HK-2 (cell line): Measurements from ENCODE around the gene CPEB3.
"Not testable (repeated sequence)": the region's sequence is repeated elsewhere in the genome, so short reads cannot be mapped to it uniquely, and the experiment has no call there.

Experiments used
- DNase-seq: peaks from one replicate; pipeline ENCODE4 v3.0.0-alpha.2; 2018; ENCODE audit not compliant: unreplicated experiment

CPEB3 gene

DNA sequence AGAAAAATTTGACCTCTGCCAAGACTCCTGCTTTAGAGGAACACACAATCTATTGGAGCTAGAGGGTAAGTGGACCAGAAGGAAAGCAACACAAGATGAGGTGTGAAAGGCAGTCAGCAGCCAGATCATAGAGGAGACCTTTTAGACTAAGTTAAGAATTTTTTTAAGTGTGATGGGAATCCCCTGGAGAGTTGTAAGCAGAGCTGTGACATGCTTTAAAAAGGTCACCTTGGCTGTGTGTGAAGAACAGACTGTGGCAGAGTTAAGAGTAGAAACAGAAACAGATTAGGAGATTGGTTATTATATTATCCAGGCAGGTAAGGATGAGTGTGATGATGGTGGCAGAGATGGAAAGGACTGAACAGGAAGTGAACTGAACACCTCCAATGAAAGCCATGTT, 23.5 kb downstream of the CPEB3 start:
- DNase-seq = no peak

DNA sequence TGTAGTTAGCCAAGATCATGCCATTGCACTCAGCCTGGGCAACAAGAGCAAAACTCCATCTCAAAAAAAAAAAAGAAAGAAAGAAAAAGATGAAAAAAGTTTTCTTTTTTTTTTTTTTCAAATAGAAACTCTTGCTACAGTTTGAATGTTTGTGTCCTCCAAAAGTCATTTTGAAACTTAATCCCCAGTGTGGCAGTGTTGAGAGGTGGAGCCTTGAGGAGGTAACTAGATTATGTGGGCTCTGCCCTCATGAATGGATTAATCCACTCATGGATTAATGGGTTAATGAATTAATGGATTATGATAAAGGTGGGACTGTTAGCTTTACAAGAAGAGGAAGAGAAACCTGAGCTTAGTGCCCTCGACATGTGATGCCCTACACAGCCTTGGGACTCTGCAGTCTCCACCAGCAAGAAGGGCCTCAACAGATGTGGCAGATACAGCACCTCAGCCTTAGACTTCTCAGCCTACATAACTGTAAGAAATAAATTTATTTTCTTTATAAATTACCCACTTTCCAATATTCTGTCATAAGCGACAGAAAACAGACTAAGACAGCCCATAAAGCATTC, 25.1 kb downstream of the CPEB3 start:
- DNase-seq = no peak

DNA sequence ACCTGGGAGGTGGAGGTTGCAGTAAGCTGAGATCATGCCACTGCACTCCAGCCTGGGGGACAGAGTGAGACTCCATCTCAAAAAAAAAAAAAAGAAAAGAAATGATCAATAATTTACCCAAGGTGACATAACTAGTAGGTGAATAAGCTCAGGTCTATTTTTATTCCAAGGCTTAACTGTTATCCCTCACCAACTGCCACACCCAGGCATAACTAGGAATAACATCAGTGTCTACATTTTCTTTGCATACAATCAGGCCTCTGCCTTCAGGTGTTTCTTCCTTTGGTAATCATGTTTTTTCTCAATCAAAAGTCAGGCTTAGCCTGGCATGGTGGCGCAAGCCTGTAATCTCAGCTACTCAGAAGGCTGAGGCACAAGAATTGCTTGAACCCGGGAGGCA, 26.6 kb downstream of the CPEB3 start:
- no peak for DNase-seq

DNA sequence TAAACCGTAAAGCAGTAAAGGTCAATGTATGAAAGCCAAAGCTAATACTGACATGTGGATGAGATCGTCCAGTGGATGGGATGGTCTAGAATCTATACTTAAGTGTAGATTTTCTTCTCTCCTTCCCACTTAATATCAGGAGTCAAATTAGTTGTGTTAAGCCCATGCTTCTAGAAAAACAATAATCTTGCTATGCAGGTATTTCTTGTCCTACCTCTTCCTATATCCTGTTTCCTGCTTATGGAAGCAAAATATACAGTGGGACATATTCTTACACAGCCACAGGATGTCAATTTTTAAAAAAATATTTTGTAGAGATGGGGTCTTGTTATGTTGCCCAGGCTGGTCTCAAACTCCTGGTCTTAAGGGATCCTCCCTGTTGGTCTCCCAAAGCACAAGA, 27.5 kb downstream of the CPEB3 start:
- DNase-seq = no peak

DNA sequence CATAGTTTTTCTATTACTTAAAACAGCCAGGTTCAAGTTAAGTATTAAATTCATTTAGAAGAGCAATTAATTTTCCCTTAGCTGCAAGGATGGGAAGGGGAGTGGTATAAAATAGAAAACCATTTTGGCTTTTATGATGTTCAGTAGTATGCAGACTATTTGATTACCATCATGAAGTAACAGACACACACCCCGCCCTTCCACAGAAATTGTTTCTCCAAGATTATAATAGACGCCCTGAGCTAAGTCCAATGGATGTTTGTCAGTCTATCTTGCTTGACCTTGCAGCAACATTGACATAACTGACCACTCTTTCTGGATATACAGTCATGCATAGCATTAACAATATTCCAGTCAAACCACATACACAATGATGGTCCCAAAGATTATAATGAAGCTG, 42.3 kb downstream of the CPEB3 start:
- DNase-seq = no peak

DNA sequence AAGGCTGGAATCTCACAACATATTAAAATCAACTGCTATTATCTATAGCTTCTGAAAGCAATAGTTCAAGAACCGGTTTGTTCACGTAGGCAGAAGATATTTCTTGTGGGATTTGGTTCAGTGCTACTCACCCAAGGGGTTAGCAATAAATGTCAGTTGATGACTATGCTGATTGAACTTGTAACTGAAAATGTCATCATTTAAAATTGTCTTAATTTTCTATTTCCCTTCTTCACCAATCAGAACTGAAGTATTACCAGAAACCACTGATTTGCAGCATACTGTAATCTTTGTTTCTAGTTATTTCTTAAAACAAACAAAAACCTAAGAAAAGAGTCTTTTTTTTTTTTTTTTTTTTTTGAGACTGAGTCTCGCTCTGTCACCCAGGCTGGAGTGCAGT, 46.1 kb downstream of the CPEB3 start:
- DNase-seq = no peak

DNA sequence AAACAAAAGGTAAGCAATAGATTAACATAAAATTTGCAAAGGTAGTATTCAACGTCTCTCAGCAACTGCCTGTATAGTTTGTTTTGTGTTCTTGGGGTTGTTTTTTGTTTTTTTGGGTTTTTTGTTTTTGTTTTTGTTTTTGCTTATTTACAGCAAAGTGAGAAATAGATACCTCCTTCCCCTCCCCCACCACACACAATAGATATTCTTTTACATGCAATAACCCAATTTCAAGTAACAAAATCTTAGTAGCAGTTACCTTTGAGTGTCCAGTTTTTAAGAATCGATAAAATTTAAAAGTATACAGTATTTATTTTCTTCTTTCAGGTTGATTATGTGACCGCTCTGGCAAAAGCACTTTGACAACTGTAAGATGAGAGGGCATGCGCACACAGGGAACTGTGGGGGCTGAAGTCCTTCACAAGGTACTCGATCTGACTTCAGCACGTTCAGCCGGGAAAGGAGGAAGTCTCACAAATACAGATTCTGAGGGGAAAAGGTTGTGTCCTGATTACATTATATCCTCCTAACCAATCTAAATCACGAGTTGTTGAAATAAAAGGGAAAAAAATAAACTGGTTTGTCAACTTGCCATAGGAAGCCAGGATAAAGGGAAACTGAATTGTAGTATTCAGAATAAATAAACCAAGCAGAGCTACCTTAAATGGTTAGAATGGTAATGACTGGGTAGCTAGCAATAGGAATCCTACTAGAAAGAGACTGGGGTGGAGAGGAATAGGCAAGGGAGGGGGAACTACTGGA, 47.8 kb downstream of the CPEB3 start:
- DNase-seq = no peak

DNA sequence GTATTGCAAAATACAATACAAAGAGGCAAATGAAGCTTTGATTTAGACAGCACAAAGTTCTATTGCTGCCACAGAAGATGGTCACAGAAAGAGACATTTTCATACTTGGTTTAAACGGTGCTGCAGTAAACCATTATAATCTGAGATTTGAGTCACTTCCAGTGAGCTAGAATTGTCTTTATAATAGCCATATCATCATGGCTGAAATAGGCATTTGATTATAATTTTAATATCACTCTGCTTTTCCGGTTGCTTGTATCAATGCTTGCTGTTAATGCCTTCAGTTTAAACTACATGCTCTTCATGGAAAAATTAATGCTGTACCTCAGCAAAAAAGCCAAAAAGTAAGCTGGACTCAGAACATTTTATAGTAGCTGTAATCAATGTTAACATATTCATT, 48.5 kb downstream of the CPEB3 start:
- DNase-seq = no peak

DNA sequence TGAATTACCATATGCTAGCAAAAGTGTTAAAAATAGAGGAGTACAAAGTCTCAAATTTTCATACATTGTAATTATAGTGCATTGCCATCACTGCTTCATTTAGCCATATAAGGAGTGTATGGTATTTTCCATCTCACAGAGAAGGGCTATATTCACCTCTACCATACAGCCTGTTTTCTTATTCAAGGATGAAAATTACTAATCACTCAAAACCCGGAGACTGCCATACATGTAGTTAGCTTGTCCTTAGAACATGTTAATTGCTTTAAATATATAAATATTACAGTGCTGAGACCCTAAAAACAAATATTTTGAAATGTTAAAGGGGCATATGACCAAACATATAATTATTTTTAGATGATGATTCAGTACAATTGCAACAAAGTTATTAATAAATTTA, 49.4 kb downstream of the CPEB3 start:
- DNase-seq = no peak

DNA sequence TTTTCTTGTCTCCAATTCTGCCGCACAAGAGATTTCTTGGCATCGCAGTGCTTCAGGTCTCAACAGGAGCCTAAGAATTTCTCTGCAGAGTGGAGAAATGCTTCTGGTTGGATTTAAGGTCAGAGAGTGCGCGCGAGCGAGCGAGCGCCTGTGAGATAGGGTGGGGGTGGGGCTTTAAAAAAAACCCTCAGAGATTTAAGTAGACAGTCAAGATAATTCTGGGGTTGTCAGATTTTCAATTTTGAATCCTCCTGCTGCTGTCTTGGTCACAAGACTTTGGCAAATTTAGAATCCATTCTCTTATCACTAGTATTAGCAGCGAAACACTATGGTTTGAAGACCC, 49.7 kb downstream of the CPEB3 start:
- no peak for DNase-seq

DNA sequence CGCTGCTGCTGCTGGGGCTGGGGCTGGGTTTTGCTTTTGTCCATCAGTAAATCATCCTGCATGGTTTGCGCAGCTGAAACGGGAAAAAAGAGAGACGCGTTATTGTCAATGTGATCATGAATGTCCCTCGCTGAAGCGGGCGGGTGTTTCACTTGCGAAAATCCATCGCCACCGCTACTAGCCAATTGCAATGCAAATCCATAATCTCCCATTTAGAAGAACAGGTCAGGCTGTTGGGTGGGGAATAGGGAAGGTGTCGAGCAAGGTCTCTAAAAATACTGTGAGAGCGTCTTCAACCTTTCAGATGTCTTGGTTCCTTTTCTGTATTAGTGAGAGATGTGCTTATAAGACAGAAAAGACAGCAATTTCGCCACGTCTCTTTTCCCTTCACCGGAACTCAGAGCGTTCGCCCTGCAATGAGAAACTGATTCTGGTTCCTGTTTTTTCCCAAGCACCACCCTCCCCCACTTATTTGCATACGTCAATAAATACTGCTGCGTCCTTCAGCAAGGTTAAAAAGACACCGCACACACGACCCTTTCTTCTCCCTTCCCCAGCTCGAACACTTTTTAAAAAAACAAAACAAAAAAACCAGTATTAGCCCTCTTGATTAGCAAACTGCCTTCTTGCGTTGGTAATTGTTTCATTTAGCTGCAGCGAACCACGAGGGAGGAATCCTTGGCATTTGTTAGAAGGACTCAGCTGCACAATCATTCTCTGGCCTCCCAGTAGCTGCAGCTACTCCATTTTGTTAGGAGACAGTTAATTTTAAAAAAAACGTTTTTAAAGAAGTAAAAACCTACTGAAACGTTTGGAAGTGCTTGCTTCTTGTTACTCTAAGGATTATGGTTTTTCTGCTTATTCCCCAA, 50.4 kb downstream of the CPEB3 start:
- DNase-seq = peak; percentile 16

DNA sequence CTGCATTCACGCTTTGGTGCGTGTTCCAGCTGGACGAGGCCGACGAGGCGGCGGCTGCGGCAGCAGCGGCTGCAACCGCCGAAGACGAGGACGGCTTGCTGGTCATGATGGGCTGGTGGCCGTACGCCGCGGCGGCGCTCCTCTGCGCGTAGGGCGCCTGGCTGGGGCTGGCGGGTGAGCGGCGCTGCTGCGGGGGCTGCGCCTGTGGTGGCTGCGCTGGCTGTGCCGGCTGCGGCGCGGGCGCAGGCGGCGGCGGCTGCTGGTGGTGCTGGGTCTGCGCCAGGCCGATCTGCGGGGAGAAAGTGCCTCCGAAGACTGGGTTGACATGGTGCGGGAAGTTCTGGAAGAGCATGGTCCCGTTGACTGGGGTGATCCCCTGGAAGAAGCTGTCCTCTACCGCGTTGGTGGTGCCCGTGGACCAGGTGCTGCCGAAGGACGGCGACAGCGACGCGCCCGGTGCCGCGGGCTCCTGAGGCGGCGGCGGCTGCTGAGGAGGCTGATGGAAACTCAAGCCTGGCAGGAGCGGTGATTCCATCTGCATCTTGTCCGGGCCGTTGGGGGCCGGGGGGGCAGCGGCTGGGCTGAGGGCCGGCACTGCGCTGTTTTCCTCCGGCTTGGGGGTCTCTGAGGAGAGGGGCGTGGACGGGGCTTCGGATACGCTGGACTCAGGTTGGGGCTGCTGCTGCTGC, 51.1 kb downstream of the CPEB3 start:
- peak; percentile 4 for DNase-seq

DNA sequence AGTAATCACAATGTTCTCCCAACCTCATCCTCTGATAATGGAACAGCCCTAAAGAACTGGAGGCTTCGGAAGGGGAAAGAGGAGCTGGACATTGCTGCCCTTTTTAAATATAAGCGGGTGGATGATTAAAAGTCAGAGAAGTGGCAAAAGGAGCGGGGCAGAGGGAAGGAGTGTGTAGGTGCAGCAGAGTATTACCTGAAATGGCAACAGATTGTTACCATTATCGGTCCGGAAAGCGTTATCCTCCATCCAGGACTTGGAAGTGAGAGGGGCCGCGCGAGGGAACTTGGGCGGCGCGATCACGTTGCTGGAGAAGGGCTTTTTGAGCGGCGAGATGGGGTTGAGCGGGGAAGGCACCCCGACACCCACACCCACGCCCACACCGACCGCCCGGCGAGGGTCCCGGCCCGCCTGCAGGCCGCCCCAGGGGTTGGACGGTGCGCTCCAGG, 51.7 kb downstream of the CPEB3 start:
- DNase-seq = no peak

DNA sequence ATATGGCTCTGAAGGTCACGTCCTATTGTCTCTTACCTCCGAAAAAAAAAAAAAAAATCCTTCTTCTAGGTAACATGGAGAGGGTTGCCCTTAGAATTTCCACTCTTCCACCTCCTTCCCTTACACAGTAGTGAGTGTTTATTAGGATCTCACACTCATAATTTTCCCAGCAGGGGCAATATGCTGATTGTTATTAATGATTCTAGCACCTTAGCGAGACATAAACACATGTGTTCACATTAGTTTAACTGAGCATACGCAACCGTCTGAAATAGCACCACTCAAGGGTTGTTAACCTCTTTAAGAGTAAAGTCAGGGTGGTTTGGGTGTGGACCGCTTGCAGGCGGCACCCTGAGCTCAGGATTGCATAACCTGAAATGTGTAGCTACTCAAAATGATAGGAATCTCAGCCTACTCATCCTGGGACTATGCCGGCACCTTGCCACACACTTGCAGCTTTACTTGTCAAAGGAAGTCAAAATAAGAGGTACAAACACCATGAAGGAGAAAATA, 52.2 kb downstream of the CPEB3 start:
- DNase-seq = no peak

DNA sequence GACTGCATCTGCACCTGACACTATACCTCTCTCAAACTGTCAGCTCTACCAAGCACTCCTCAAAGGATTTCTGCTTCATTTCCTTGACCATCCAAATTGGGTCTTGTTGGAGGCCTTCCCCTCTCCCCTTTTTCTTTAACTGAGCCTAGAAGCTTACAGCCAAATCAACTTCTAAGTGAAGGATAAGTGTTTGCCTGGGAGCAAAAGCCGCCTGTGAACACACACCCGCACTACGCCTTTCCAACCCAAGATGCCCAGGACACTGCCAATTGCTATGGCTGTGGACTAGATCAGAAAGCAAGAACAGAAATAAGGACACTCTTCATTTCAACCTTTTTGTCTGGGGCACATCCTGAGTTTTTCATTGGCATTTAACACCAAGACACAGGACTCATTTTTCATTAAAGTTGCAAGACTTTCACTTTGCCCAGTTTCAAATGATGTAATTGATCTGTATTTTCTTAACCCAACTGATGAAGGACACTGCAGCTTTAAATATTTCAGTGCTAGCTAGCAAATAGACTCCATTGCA, 52.8 kb downstream of the CPEB3 start:
- no peak for DNase-seq

DNA sequence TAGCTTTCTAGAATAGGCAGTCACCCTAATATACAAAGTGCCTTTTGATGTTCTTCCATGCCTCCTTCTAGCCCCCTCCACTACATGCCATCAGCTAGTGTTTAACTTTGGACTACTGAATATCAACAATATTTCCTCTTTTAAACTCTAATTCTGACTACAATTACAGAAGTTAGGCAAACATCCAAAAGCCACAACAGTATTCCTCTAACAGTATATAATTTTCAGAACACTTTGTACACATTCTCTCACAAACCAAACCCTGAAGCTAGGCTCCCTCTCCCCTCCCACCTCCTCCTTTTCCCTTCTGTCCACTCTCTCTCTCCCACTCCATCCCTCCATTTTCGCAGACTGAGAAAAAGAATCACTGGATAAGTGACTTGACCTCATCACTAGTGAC, 59.7 kb downstream of the CPEB3 start:
- no peak for DNase-seq

DNA sequence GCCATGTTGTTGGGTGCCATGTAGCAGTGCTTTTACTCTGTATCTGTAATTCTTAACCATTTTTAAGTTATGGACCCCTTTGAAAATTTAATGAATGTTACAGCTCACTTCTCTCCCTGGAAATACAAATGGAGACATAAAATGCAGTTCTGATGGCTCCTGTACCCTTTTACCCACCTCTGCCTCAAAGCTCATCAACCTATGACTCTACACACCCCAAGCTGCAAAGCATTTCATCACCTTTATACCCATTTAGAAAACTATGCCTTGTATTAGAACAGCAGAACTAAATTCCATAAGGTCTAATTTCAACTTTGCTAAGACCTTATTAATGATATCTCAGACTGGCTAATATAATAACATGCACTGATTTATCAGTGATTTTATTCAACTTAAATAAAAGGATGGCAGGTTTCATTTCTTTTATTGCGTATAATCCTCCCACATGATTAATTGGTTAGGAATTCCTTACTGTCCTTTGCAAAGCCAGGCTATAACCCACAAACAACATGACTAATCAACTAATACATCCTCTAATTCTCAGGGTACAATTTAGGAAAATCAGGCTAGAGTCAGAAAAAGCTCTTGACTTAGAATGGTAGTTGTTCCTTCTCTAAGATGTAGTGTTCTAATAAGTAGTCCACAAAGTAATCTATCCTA, 68.1 kb downstream of the CPEB3 start:
- DNase-seq = no peak

DNA sequence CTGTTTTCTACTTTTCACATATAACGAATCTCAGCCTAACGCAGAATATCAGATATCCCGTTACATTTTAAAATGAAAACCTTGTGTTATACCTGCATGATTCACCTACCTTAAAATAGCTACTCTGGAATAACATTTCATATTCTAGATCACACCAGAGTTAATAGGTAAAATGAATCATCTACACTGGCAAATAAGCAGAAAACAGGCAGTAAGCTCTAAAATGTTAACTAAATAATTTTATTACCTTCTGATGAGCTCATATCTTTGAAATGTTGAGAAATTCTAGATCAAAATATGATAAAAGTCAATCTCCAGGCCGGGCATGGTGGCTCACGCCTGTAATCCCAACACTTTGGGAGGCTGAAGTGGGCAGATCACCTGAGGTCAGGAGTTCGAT, 71.3 kb downstream of the CPEB3 start:
- no peak for DNase-seq

DNA sequence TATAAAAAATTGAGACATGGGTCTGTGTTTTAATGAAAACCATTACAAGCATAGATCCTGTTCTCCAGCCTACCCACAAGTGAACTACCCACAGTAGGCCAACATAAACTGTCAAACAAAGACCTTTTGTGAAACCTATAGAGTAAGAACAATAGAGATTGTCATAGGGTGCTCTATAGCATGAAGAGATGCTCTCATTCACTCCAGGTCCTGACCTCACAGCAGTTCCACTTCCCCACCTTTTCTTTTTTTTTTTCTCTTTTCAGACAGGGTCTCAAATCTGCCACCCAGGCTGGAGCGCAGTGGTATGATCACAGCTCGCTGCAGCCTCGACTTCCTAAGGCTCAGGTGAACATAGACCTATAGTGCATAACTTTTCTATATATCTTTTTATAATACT, 72.3 kb downstream of the CPEB3 start:
- DNase-seq = no peak

DNA sequence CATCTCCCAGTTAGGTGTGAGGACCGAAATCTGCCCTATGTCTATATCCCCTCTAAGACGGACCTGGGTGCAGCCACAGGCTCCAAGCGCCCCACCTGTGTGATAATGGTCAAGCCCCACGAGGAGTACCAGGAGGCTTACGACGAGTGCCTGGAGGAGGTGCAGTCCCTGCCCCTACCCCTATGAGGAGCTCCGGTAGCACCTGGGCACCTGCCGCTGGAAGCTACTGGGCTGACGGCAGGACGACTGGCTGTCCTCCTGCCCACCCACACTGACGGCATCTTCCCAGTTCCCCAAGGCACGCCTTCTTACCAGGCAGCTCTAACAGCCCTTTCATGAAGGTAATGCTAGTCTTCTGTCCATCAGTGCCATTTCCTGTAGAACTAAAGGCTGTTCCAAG, 74.3 kb downstream of the CPEB3 start:
- DNase-seq = not testable (repeated sequence)

DNA sequence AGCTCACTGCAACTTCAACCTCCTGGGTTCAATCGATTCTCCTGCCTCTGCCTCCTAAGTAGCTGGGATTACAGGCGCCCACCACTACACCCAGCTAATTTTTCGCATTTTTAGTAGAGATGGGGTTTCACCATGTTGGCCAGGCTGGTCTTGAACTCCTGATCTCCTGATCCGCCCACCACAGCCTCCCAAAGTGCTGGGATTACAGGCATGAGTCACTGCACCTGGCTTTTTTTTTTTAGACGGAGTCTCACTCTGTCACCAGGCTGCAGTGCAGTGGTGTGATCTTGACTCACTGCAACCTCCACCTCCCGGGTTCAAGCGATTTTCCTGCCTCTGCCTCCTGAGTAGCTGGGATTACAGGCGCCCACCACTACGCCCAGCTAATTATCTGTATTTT, 75.7 kb downstream of the CPEB3 start:
- DNase-seq = not testable (repeated sequence)
